IPS-NIHi11 (cell line): ENCODE results near the gene TRAF3.

Experiments used
- DNase-seq: peaks from one replicate; pipeline ENCODE4 v3.0.0; 2012; ENCODE audit warnings: mixed read lengths, low spot score

Gene TRAF3

GRCh38 chr14:102955636-102956408 lies 178.6 kb downstream of the TRAF3 start:
- no peak for DNase-seq

DNA sequence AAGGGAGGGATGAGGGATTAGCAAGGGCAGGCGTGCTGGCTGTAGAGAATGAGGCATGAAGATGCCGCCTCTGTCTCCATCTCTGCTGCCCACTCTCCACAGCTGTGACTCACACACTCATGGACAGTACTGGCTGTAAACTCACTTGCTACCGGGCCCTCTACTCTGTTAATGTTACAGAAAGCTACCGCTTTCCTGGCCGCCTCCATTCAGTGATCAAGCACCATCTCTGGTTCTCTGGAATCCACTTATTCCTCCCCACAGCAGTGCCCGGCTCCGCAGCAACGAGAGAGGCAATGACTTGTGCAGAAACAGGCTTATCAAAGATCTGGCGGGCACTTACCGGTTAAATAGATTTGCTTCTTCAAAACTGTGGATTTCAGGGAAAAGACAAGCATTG lies 180.0 kb downstream of the TRAF3 start:
- no peak for DNase-seq

GRCh38 chr14:102958461-102958860 lies 181.2 kb downstream of the TRAF3 start:
- no peak for DNase-seq
